Lower leg skin (tissue), 4 donors: ENCODE data around the gene VPS4B. TPM values are rescaled to one million over a fixed set of nuclear protein-coding genes. Genes with fewer than 3 reads are reported as not detected.

Experiments
- DNase-seq, 2 donors: peaks; one replicate each; pipeline ENCODE4 v3.0.0-alpha.2; 2019; ENCODE audit warnings: low spot score in 2 of 2
- H3K4me3 ChIP-seq: fragments of 200-600 bp; sonication (generic); 2 replicates; pipeline ENCODE4 v1.5.1; 2017; ENCODE audit warnings: mild to moderate bottlenecking, low read depth; ENCODE audit not compliant: poor library complexity, severe bottlenecking
- CTCF ChIP-seq, 3 donors: fragments of 450-650 bp; IDR thresholded peaks; one replicate each; pipeline ENCODE4 v1.5.1; 2016; ENCODE audit warnings: antibody characterized with exemption in 3 of 3, mild to moderate bottlenecking in 3 of 3, moderate library complexity in 2 of 3
- POLR2A ChIP-seq, 2 donors: fragments of 450-650 bp; IDR thresholded peaks; one replicate each; pipeline ENCODE4 v1.6.1; 2016 to 2017; ENCODE audit warnings: antibody characterized with exemption in 2 of 2, mild to moderate bottlenecking in 1 of 2, moderate library complexity in 1 of 2
- WGBS, 2 donors: methylation state at CpG; one replicate each; pipeline ENCODE4 v1.1.5; 2018; 5-methylcytosine and 5-hydroxymethylcytosine counted together
- intact Hi-C: fragments of 100-400 bp; cut with DNase I; formaldehyde crosslinking; loops from one replicate; pipeline ENCODE4 v1.15.0; 2023; ENCODE audit warnings: low total_unique reads
- total RNA-seq, 4 donors: library from RNA; depleted of rRNA; stranded (reverse); fragments of >200 nt; gene quantifications; one replicate each; pipeline ENCODE4 v1.1.0, GENCODE V29; 2016

VPS4B gene
- total RNA-seq, 4 donors from 2014 or later, result 43.6 to 59.6 (median 52.4) TPM

GRCh38 chr18:63378919-63379638 lies 43.2 kb downstream of the VPS4B start:
- H3K4me3 ChIP-seq, result no peak overlapping the region
- TF ChIP-seq CTCF (IDR thresholded peaks at IDR 0.05) (no peak), POLR2A (IDR thresholded peaks at IDR 0.05) (no peak)
- DNase-seq, result no peak
- intact Hi-C loops, result no loop called here
- WGBS, 2 donors, result 66 to 71% methylated on average over 4 of the region's 4 CpGs

- 73 to 85% methylated on average over 2 of the region's 2 CpGs for WGBS, 2 donors
- TF ChIP-seq CTCF (IDR thresholded peaks at IDR 0.05) (no peak), POLR2A (IDR thresholded peaks at IDR 0.05) (no peak)
- intact Hi-C loops, result no loop called here
- no peak for DNase-seq
- no peak overlapping the region for H3K4me3 ChIP-seq
Measured at GRCh38 chr18:63377275-63377980, 44.8 kb downstream of the VPS4B start.

- intact Hi-C loops, result no loop called here
- no peak overlapping the region for H3K4me3 ChIP-seq
- WGBS, 2 donors, result 81 to 94% methylated on average over 2 of the region's 2 CpGs
- no peak for TF ChIP-seq POLR2A (IDR thresholded peaks at IDR 0.05)
- TF ChIP-seq CTCF (IDR thresholded peaks at IDR 0.05), result no peak
- no peak for DNase-seq
Measured at GRCh38 chr18:63376538-63376937, 45.7 kb downstream of the VPS4B start.

- WGBS, 2 donors, result 30 to 47% methylated on average over 1 of the region's 1 CpG
- no peak for DNase-seq
- no peak for TF ChIP-seq CTCF (IDR thresholded peaks at IDR 0.05)
- TF ChIP-seq POLR2A (IDR thresholded peaks at IDR 0.05), result no peak
- no peak overlapping the region for H3K4me3 ChIP-seq
- intact Hi-C loops, result no loop called here
Measured at GRCh38 chr18:63374540-63374939, 47.7 kb downstream of the VPS4B start.

GRCh38 chr18:63373161-63373560 lies 49.1 kb downstream of the VPS4B start:
- no peak overlapping the region for H3K4me3 ChIP-seq
- no peak for DNase-seq
- WGBS, 2 donors, result 65 to 91% methylated on average over 1 of the region's 1 CpG
- intact Hi-C loops, result no loop called here
- TF ChIP-seq CTCF (IDR thresholded peaks at IDR 0.05) (no peak), POLR2A (IDR thresholded peaks at IDR 0.05) (no peak)
